Cardiac muscle cell (in vitro differentiated cells and primary cell): ENCODE data around the gene CYP2A13. TPM values are rescaled to one million over a fixed set of nuclear protein-coding genes. Genes with fewer than 3 reads are reported as not detected.

Experiments
- DNase-seq, 2 donors: peaks; one replicate each; pipeline versions ENCODE4 v3.0.0 to v3.0.0-alpha.2; 2010 to 2017; ENCODE audit warnings: low read depth in 1 of 2, low spot score in 1 of 2
- H3K27ac ChIP-seq: fragments of 200-600 bp; sonication (generic); 2 replicates; pipeline ENCODE4 v1.5.1; 2016
- H3K27me3 ChIP-seq: fragments of 200-600 bp; sonication (generic); 2 replicates; pipeline ENCODE4 v1.6.0; 2016; ENCODE audit warnings: control low read depth
- H3K36me3 ChIP-seq: fragments of 200-600 bp; sonication (generic); 2 replicates; pipeline ENCODE4 v1.5.1; 2016; ENCODE audit warnings: control low read depth
- H3K4me1 ChIP-seq: fragments of 200-600 bp; sonication (generic); 2 replicates; pipeline ENCODE4 v1.8.1; 2017; ENCODE audit warnings: low read depth, mild to moderate bottlenecking, mixed run types
- H3K4me3 ChIP-seq: fragments of 200-600 bp; sonication (generic); 2 replicates; pipeline ENCODE4 v1.5.1; 2016; ENCODE audit warnings: mild to moderate bottlenecking
- H3K9me3 ChIP-seq: fragments of 200-600 bp; sonication (generic); 2 replicates; pipeline ENCODE4 v1.5.1; 2017; ENCODE audit warnings: low read depth, mild to moderate bottlenecking, control low read depth
- CTCF ChIP-seq: IDR thresholded peaks from 2 replicates; pipeline ENCODE4 v1.5.1; 2012; ENCODE audit warnings: low read depth, mild to moderate bottlenecking, low read length
- polyA plus RNA-seq: library from polyadenylated mRNA; unstranded; fragments of >200 nt; fragmentation: Nextera tagmentation; extraction: Ambion mirVana; gene quantifications from 2 replicates; pipeline ENCODE4 v1.2.1, GENCODE V29; 2016
- total RNA-seq: library from RNA; depleted of rRNA; stranded (reverse); fragments of >200 nt; gene quantifications from 2 replicates; pipeline ENCODE4 v1.2.3, GENCODE V29; 2016

Gene CYP2A13
- total and polyA plus RNA-seq, 2 experiments from 2014 or later: not detected

- no peak for DNase-seq
- no peak overlapping the region for H3K4me3 ChIP-seq
- no peaks in the 10 kb centered on the region for H3K4me1 ChIP-seq
- H3K36me3 ChIP-seq: no peaks in the 10 kb centered on the region
- no peaks in the 10 kb centered on the region for H3K9me3 ChIP-seq
- H3K27ac ChIP-seq: no peak overlapping the region
- no peak for TF ChIP-seq CTCF
- no peaks in the 10 kb centered on the region for H3K27me3 ChIP-seq
These were observed 12.0 kb upstream of the CYP2A13 start for GRCh38 chr19:41076286-41076685.

DNA sequence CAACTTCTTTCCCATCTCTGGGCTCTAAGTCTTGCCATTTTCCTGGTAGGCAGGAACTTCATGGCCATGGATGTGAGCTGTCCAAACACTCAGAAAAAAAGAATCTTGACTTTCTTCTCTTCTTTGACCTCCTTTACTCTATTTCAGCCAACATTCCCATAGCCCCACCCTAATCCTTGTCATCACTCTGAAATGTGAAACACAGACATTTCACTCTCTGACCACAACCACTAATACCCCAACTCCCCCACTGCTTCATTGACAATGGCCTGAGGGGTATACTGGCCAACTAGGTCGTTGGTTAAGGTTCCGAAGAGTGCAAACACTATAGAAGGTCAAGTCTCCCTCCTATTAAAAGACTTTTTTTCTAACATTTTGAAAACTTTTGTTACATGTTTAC is 4.7 kb upstream of the CYP2A13 start:
- Histone ChIP-seq H3K36me3 (no peaks in the 10 kb centered on the region), H3K27me3 (peaks cover 14% of the 10 kb centered on the region), H3K4me1 (no peaks in the 10 kb centered on the region), H3K4me3 (no peak overlapping the region), H3K9me3 (no peaks in the 10 kb centered on the region), H3K27ac (no peak overlapping the region)
- no peak for DNase-seq
- no peak for TF ChIP-seq CTCF

GRCh38 chr19:41085748-41086415 is 2.4 kb upstream of the CYP2A13 start:
- no peaks in the 10 kb centered on the region for H3K9me3 ChIP-seq
- no peak overlapping the region for H3K4me3 ChIP-seq
- DNase-seq: no peak
- no peak for TF ChIP-seq CTCF
- H3K27ac ChIP-seq: no peak overlapping the region
- no peaks in the 10 kb centered on the region for H3K4me1 ChIP-seq
- peaks cover 38% of the 10 kb centered on the region for H3K27me3 ChIP-seq
- H3K36me3 ChIP-seq: no peaks in the 10 kb centered on the region

- Histone ChIP-seq H3K27ac (no peak overlapping the region), H3K4me3 (no peak overlapping the region), H3K27me3 (peaks cover 51% of the 10 kb centered on the region), H3K4me1 (no peaks in the 10 kb centered on the region), H3K9me3 (no peaks in the 10 kb centered on the region), H3K36me3 (no peaks in the 10 kb centered on the region)
- TF ChIP-seq CTCF: no peak
- no peak for DNase-seq
These were observed 1.7 kb downstream of the CYP2A13 start for GRCh38 chr19:41089959-41090358.

DNA sequence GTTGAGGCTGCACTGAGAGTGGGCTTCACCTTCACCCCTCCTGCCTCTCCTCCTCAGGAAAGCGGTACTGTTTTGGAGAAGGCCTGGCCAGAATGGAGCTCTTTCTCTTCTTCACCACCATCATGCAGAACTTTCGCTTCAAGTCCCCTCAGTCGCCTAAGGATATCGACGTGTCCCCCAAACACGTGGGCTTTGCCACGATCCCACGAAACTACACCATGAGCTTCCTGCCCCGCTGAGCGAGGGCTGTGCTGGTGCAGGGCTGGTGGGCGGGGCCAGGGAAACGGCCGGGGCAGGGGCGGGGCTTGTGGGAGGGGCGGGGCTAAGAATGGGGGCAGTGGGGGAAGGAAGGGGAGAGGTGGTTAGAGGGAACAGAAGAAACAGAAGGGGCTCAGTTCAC is 7.5 kb downstream of the CYP2A13 start:
- no peak overlapping the region for H3K27ac ChIP-seq
- DNase-seq: no peak

More for the DNA sequence above, 7.5 kb downstream of the CYP2A13 start:
- Histone ChIP-seq H3K9me3 (no peaks in the 10 kb centered on the region), H3K4me1 (no peaks in the 10 kb centered on the region), H3K36me3 (no peaks in the 10 kb centered on the region), H3K27me3 (peaks cover 14% of the 10 kb centered on the region), H3K4me3 (no peak overlapping the region)
- TF ChIP-seq CTCF: no peak
